Stimulated activated CD8-positive, alpha-beta memory T cell treated with anti-CD3 and anti-CD28 coated beads, Interleukin-12 subunit alpha, Interleukin-12 subunit beta, amount 100 ng/mL, for 1 hour (primary cell): ENCODE results near the gene DOCK4.

Experiments
- DNase-seq: peaks from one replicate; pipeline ENCODE4 v3.0.0-alpha.2; 2020; ENCODE audit warnings: low read depth

Gene DOCK4

GRCh38 chr7:112161253-112162141 is 44.7 kb downstream of the DOCK4 start:
- no peak for DNase-seq

- no peak for DNase-seq
Measured at GRCh38 chr7:112160771-112161150, 45.4 kb downstream of the DOCK4 start.

- no peak for DNase-seq
Measured at GRCh38 chr7:112160130-112160770, 45.9 kb downstream of the DOCK4 start.

- DNase-seq, result no peak
Measured at GRCh38 chr7:112159351-112159750, 46.8 kb downstream of the DOCK4 start.

- DNase-seq, result no peak
Measured at GRCh38 chr7:112157072-112157471, 49.1 kb downstream of the DOCK4 start.

- DNase-seq, result no peak
Measured at GRCh38 chr7:112156412-112156811, 49.8 kb downstream of the DOCK4 start.

GRCh38 chr7:112154690-112155089 is 51.5 kb downstream of the DOCK4 start:
- no peak for DNase-seq

- no peak for DNase-seq
Measured at GRCh38 chr7:112152186-112152585, 54.0 kb downstream of the DOCK4 start.

GRCh38 chr7:112150823-112151641 is 55.2 kb downstream of the DOCK4 start:
- no peak for DNase-seq

GRCh38 chr7:112149734-112150133 is 56.5 kb downstream of the DOCK4 start:
- no peak for DNase-seq

- no peak for DNase-seq
Measured at GRCh38 chr7:112147793-112148361, 58.3 kb downstream of the DOCK4 start.

- DNase-seq, result no peak
Measured at GRCh38 chr7:112145206-112145605, 61.0 kb downstream of the DOCK4 start.

GRCh38 chr7:112144284-112145059 is 61.7 kb downstream of the DOCK4 start:
- no peak for DNase-seq

GRCh38 chr7:112143582-112143981 is 62.6 kb downstream of the DOCK4 start:
- DNase-seq, result no peak

- no peak for DNase-seq
Measured at GRCh38 chr7:112143136-112143535, 63.1 kb downstream of the DOCK4 start.

- DNase-seq, result no peak
Measured at GRCh38 chr7:112140600-112140999, 65.6 kb downstream of the DOCK4 start.

GRCh38 chr7:112138938-112139337 is 67.3 kb downstream of the DOCK4 start:
- no peak for DNase-seq

GRCh38 chr7:112138325-112138852 is 67.8 kb downstream of the DOCK4 start:
- no peak for DNase-seq

GRCh38 chr7:112137141-112138101 is 68.8 kb downstream of the DOCK4 start:
- no peak for DNase-seq
